Mesenchymal stem cell (in vitro differentiated cells and primary cell): Measurements from ENCODE around the gene OVCA2.

Experiments used
- DNase-seq: peaks from one replicate; pipeline ENCODE4 v3.0.0-alpha.2; 2013
- H2AFZ ChIP-seq: one replicate; pipeline ENCODE4 v1.6.1; 2013; ENCODE audit warnings: low read depth, mild to moderate bottlenecking, control low read depth, inconsistent platforms, low read length, moderate library complexity
- H2AK5ac ChIP-seq: 2 replicates; pipeline ENCODE4 v1.6.1; 2013; ENCODE audit warnings: low read length, moderate library complexity, mild to moderate bottlenecking, inconsistent platforms; ENCODE audit not compliant: severe bottlenecking
- H2BK120ac ChIP-seq: one replicate; pipeline ENCODE4 v1.6.1; 2013; ENCODE audit warnings: low read depth, mild to moderate bottlenecking, inconsistent platforms, low read length, moderate library complexity
- H2BK12ac ChIP-seq, 2 experiments: one replicate each; pipeline ENCODE4 v1.6.1; 2013; ENCODE audit warnings: inconsistent platforms in 2 of 2, low read length in 2 of 2, mild to moderate bottlenecking in 2 of 2, moderate library complexity in 2 of 2, control low read depth in 1 of 2
- H2BK15ac ChIP-seq: one replicate; pipeline ENCODE4 v1.6.1; 2013; ENCODE audit warnings: mild to moderate bottlenecking, low read depth, inconsistent platforms; ENCODE audit not compliant: poor library complexity, severe bottlenecking
- H2BK5ac ChIP-seq: 2 replicates; pipeline ENCODE4 v1.6.1; 2013; ENCODE audit warnings: low read depth, mild to moderate bottlenecking, low read length, control low read depth, inconsistent platforms; ENCODE audit not compliant: poor library complexity, severe bottlenecking
- H3K14ac ChIP-seq, 2 experiments: one replicate each; pipeline ENCODE4 v1.6.1; 2013; ENCODE audit warnings: inconsistent platforms in 2 of 2, low read length in 2 of 2, control low read depth in 1 of 2, mild to moderate bottlenecking in 1 of 2, moderate library complexity in 1 of 2
- H3K18ac ChIP-seq, 2 experiments: one replicate each; pipeline ENCODE4 v1.6.1; 2013; ENCODE audit warnings: inconsistent platforms in 2 of 2, low read length in 2 of 2, control low read depth in 1 of 2, low read depth in 1 of 2, mild to moderate bottlenecking in 1 of 2
- H3K23ac ChIP-seq, 2 experiments: one replicate each; pipeline ENCODE4 v1.6.1; 2013; ENCODE audit warnings: inconsistent platforms in 2 of 2, low read length in 2 of 2, mild to moderate bottlenecking in 2 of 2, moderate library complexity in 2 of 2, control low read depth in 1 of 2
- H3K27ac ChIP-seq: 2 replicates; pipeline ENCODE4 v1.5.1; 2013; ENCODE audit warnings: mild to moderate bottlenecking, moderate library complexity, low read length, control low read depth, inconsistent platforms; ENCODE audit not compliant: poor library complexity, severe bottlenecking
- H3K27me3 ChIP-seq, 2 experiments: 2 replicates each; pipeline versions ENCODE4 v1.6.1 to v1.7.0; 2013; ENCODE audit warnings: low read length in 2 of 2, mild to moderate bottlenecking in 2 of 2, moderate library complexity in 2 of 2, control low read depth in 1 of 2, inconsistent platforms in 1 of 2; ENCODE audit not compliant: control insufficient read depth in 1 of 2, insufficient read depth in 1 of 2
- H3K36me3 ChIP-seq, 2 experiments: 2 replicates each; pipeline versions ENCODE4 v1.6.1 to v1.7.0; 2013; ENCODE audit warnings: low read length in 2 of 2, control low read depth in 1 of 2, inconsistent platforms in 1 of 2, low read depth in 1 of 2, mild to moderate bottlenecking in 1 of 2; ENCODE audit not compliant: insufficient read depth in 2 of 2, control insufficient read depth in 1 of 2
- H3K4ac ChIP-seq, 2 experiments: one replicate each; pipeline ENCODE4 v1.6.1; 2013; ENCODE audit warnings: inconsistent platforms in 2 of 2, low read length in 2 of 2, mild to moderate bottlenecking in 2 of 2, moderate library complexity in 2 of 2, control low read depth in 1 of 2, low read depth in 1 of 2
- H3K4me1 ChIP-seq: 2 replicates; pipeline ENCODE4 v1.6.1; 2013; ENCODE audit warnings: low read depth, low read length, control low read depth; ENCODE audit not compliant: control insufficient read depth, insufficient read depth
- H3K4me2 ChIP-seq: 2 replicates; pipeline ENCODE4 v1.6.1; 2013; ENCODE audit warnings: low read length, mild to moderate bottlenecking, inconsistent platforms; ENCODE audit not compliant: poor library complexity, severe bottlenecking
- H3K4me3 ChIP-seq, 2 experiments: 2 replicates each; pipeline versions ENCODE4 v1.5.1 to v1.7.0; 2013; ENCODE audit warnings: low read length in 2 of 2, mild to moderate bottlenecking in 2 of 2, control low read depth in 1 of 2, low read depth in 1 of 2; ENCODE audit not compliant: insufficient read depth in 1 of 2
- H3K79me1 ChIP-seq: replicated peaks from 2 replicates; pipeline ENCODE4 v1.6.1; 2013; ENCODE audit warnings: mild to moderate bottlenecking, control low read depth, low read length, inconsistent platforms; ENCODE audit not compliant: poor library complexity, severe bottlenecking
- H3K9ac ChIP-seq: 2 replicates; pipeline ENCODE4 v1.7.0; 2013; ENCODE audit warnings: mild to moderate bottlenecking, low read length, moderate library complexity
- H3K9me3 ChIP-seq: 2 replicates; pipeline ENCODE4 v1.7.0; 2013; ENCODE audit warnings: mild to moderate bottlenecking, low read length; ENCODE audit not compliant: control insufficient read depth
- H4K8ac ChIP-seq: one replicate; pipeline ENCODE4 v1.6.1; 2013; ENCODE audit warnings: inconsistent platforms, mild to moderate bottlenecking, low read length, moderate library complexity
- H4K91ac ChIP-seq: one replicate; pipeline ENCODE4 v1.6.1; 2013; ENCODE audit warnings: mild to moderate bottlenecking, low read length, inconsistent platforms
- WGBS: methylation state at CpG from one replicate; pipeline ENCODE4 v1.1.7; 2013; ENCODE audit warnings: mixed read lengths; 5-methylcytosine and 5-hydroxymethylcytosine counted together

Gene OVCA2

GRCh38 chr17:2063261-2064146 lies 21.7 kb downstream of the OVCA2 start:
- Histone ChIP-seq H2BK12ac (peak overlapping the region; percentile 47 to 78), H2AK5ac (peak overlapping the region; percentile 76), H4K8ac (peak overlapping the region; percentile 71), H3K14ac (peak overlapping the region in 1 of 2 experiments; percentile 82), H3K18ac (peak overlapping the region; percentile 85 to 87), H3K23ac (no peak overlapping the region), H3K9me3 (no peaks in the 10 kb centered on the region), H3K27me3 (no peaks in the 10 kb centered on the region), H2BK15ac (peak overlapping the region; percentile 55), H3K9ac (peak overlapping the region; percentile 93), H3K79me1 (peaks cover 15% of the 10 kb centered on the region), H3K4ac (peak overlapping the region; percentile 48 to 65), H4K91ac (peak overlapping the region; percentile 81), H3K4me3 (no peak overlapping the region), H2AFZ (no peak overlapping the region), H2BK5ac (peak overlapping the region; percentile 49), H3K4me1 (peaks cover 70% of the 10 kb centered on the region), H3K4me2 (no peak overlapping the region), H2BK120ac (peak overlapping the region; percentile 66), H3K27ac (peak overlapping the region; percentile 92), H3K36me3 (peaks cover 46 to 59% of the 10 kb centered on the region in 2 experiments)
- DNase-seq = peak; percentile 87
- WGBS = 65% methylated on average over 13 of the region's 16 CpGs

GRCh38 chr17:2064147-2064489 lies 22.3 kb downstream of the OVCA2 start:
- Histone ChIP-seq H2BK12ac (peak overlapping the region; percentile 47 to 78), H2BK15ac (peak overlapping the region; percentile 44), H3K27ac (peak overlapping the region; percentile 6), H3K36me3 (peaks cover 52 to 53% of the 10 kb centered on the region in 2 experiments), H3K4me1 (peaks cover 73% of the 10 kb centered on the region), H4K91ac (no peak overlapping the region), H2AFZ (no peak overlapping the region), H3K23ac (no peak overlapping the region), H3K4ac (peak overlapping the region in 1 of 2 experiments; percentile 53), H2BK120ac (peak overlapping the region; percentile 19), H2BK5ac (no peak overlapping the region), H3K27me3 (no peaks in the 10 kb centered on the region), H4K8ac (peak overlapping the region; percentile 28), H3K4me3 (no peak overlapping the region), H2AK5ac (peak overlapping the region; percentile 84), H3K4me2 (no peak overlapping the region), H3K14ac (no peak overlapping the region), H3K9me3 (no peaks in the 10 kb centered on the region), H3K79me1 (peaks cover 15% of the 10 kb centered on the region), H3K9ac (peak overlapping the region; percentile 93), H3K18ac (peak overlapping the region; percentile 85 to 87)
- whole genome bisulfite sequencing = 50% methylated on average over 3 of the region's 5 CpGs
- DNase-seq = peak; percentile 43

DNA sequence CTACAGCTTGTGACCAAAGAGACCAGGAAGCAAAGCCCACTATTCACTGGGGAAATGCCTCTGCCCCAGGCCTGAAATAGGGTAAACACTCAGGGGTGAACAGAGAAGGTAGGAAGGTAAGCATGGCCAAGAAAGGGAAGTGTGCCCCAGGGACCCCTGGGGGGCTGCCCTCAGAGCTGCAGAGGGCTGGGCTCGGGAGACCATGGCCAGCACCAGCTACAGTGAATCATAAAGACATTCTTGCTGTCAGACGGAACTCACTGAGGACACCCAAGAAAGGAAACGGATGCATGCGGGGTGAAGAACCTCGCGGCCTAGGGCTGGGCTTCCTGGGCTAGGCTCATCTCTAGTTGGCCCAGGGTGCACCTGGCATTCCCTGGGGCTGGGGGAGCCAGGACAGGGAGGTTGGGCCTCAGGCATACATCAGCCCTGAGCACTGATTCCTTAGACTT lies 22.7 kb downstream of the OVCA2 start:
- 62% methylated on average over 6 of the region's 6 CpGs for WGBS
- Histone ChIP-seq H4K8ac (peak overlapping the region; percentile 41), H3K4ac (peak overlapping the region in 1 of 2 experiments; percentile 47), H2BK15ac (no peak overlapping the region), H3K27me3 (no peaks in the 10 kb centered on the region), H3K9ac (peak overlapping the region; percentile 93), H3K4me2 (no peak overlapping the region), H2BK120ac (no peak overlapping the region), H3K4me1 (peaks cover 72% of the 10 kb centered on the region), H2AK5ac (peak overlapping the region; percentile 84), H2BK5ac (no peak overlapping the region), H3K14ac (peak overlapping the region in 1 of 2 experiments; percentile 76), H4K91ac (no peak overlapping the region), H3K4me3 (no peak overlapping the region), H3K79me1 (peaks cover 15% of the 10 kb centered on the region), H2BK12ac (peak overlapping the region in 1 of 2 experiments; percentile 42), H3K23ac (no peak overlapping the region), H3K18ac (peak overlapping the region; percentile 59 to 76), H2AFZ (no peak overlapping the region), H3K9me3 (no peaks in the 10 kb centered on the region), H3K27ac (peak overlapping the region; percentile 6), H3K36me3 (peaks cover 48 to 54% of the 10 kb centered on the region in 2 experiments)
- DNase-seq = peak; percentile 47
